Activated CD8-positive, alpha-beta T cell treated with anti-CD3 and anti-CD28 coated beads, Interleukin-2, amount 10 ng/mL, durations not matched to agents 7 days and 5 days (primary cell): Measurements from ENCODE around the gene TMEM237. TPM values are rescaled to one million over a fixed set of nuclear protein-coding genes. Genes with fewer than 3 reads are reported as not detected.
"Not testable (repeated sequence)": the region's sequence is repeated elsewhere in the genome, so short reads cannot be mapped to it uniquely, and the experiment has no call there.

Experiments used
- ATAC-seq: fragments of 150-1000 bp; cut with Tn5 transposase; one replicate; pipeline ENCODE4 v1.10.0; 2021; ENCODE audit warnings: moderate library complexity
- CTCF ChIA-PET: fragments of 350-600 bp; sonication (Branson Sonifier 250); formaldehyde crosslinking; loops from one replicate; lab custom pipeline; 2021; ENCODE audit warnings: antibody characterized with exemption; lab: Charles Lee
- POLR2A ChIA-PET: fragments of 350-600 bp; sonication (Branson Sonifier 250); formaldehyde crosslinking; loops from one replicate; lab custom pipeline; 2021; ENCODE audit warnings: antibody characterized with exemption; lab: Charles Lee
- DNase-seq: peaks from one replicate; pipeline ENCODE4 v3.0.0-alpha.2; 2020
- H3K27ac Mint-ChIP-seq: one replicate; pipeline ENCODE4 v1.8.0; 2021; ENCODE audit warnings: mild to moderate bottlenecking, mixed read lengths
- H3K27me3 Mint-ChIP-seq: one replicate; pipeline ENCODE4 v1.8.0; 2021; ENCODE audit warnings: low read depth, mixed read lengths
- H3K36me3 Mint-ChIP-seq: one replicate; pipeline ENCODE4 v1.8.0; 2021; ENCODE audit warnings: low read depth, mixed read lengths
- H3K4me1 Mint-ChIP-seq: one replicate; pipeline ENCODE4 v1.8.0; 2021; ENCODE audit warnings: low read depth, mixed read lengths
- H3K4me3 Mint-ChIP-seq: one replicate; pipeline ENCODE4 v1.8.0; 2021; ENCODE audit warnings: mild to moderate bottlenecking, mixed read lengths
- H3K9me3 Mint-ChIP-seq: one replicate; pipeline ENCODE4 v1.8.0; 2022; ENCODE audit warnings: mixed read lengths; ENCODE audit not compliant: insufficient read depth
- total RNA-seq, 2 experiments: library from RNA; stranded (reverse); gene quantifications; one replicate each; pipeline ENCODE4 v1.2.3, GENCODE V29; 2021

TMEM237 gene, protein sequence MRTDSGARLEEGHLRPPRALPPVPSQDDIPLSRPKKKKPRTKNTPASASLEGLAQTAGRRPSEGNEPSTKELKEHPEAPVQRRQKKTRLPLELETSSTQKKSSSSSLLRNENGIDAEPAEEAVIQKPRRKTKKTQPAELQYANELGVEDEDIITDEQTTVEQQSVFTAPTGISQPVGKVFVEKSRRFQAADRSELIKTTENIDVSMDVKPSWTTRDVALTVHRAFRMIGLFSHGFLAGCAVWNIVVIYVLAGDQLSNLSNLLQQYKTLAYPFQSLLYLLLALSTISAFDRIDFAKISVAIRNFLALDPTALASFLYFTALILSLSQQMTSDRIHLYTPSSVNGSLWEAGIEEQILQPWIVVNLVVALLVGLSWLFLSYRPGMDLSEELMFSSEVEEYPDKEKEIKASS
- 10 to 100 TPM; 24.0 TPM for total RNA-seq

- ChIA-PET CTCF (no interaction called here), POLR2A (interaction anchor here (0.9 to 1.5 kb wide), 6 partner anchors 15 to 410 kb away, joined by 3 to 12 read pairs (median 4); partner anchors contain the start of genes ALS2, CASP8, STRADB and TRAK2)
- H3K9me3 Mint-ChIP-seq = no peaks in the 10 kb centered on the region
- ATAC-seq (peak; percentile 62), DNase-seq (peak; percentile 63)
- peak within 1 kb of the TSS; percentile 95 for H3K27ac Mint-ChIP-seq
- peaks cover 23% of the 10 kb centered on the region for H3K4me1 Mint-ChIP-seq
- peaks cover 5% of the 10 kb centered on the region for H3K36me3 Mint-ChIP-seq
- H3K27me3 Mint-ChIP-seq = no peaks in the 10 kb centered on the region
- H3K4me3 Mint-ChIP-seq = peak within 1 kb of the TSS; percentile 86
Measured at GRCh38 chr2:201643216-201643890, at the start of gene TMEM237. Gene TMEM237, minus strand, starts transcription at chr2:201643503. Its CDS starts 103 bp downstream, at chr2:201643400.

- Mint-ChIP-seq H3K4me1 (no peaks in the 10 kb centered on the region), H3K27me3 (peaks cover 17% of the 10 kb centered on the region), H3K27ac (no peak overlapping the region), H3K36me3 (no peaks in the 10 kb centered on the region), H3K4me3 (no peak overlapping the region), H3K9me3 (no peaks in the 10 kb centered on the region)
- ChIA-PET POLR2A (interaction anchor here (0.7 kb wide), 1 partner anchor 30 kb away, joined by 3 read pairs; no protein-coding TSS in a partner anchor), CTCF (no interaction called here)
- DNase-seq (no peak), ATAC-seq (no peak)
Measured at GRCh38 chr2:201685156-201685555, 41.9 kb upstream of the TMEM237 start.

DNA sequence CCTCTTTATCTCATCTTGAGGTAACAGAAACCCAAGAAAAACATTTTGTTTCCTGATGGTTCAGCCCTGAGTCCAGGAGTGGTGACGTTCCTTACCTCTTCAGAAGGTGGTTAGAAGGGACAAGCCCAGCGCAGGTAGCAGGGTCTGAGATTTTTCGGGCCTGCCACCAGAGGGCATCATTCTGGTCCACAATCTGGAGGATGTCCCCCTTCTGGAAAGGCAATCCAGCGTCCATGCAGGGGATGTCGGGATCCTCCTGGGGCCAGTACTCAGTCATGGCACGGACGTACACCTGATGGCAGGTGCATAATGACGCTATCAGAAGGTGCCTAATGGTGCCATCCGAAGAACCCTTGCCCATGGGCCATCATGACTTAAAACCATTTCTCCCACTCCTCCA, 37.4 kb upstream of the TMEM237 start:
- POLR2A ChIA-PET = no interaction called here
- H3K36me3 Mint-ChIP-seq = no peaks in the 10 kb centered on the region
- no peaks in the 10 kb centered on the region for H3K9me3 Mint-ChIP-seq
- H3K4me3 Mint-ChIP-seq = no peak overlapping the region
- no peak overlapping the region for H3K27ac Mint-ChIP-seq
- CTCF ChIA-PET = no interaction called here
- DNase-seq = peak; percentile 31
- H3K4me1 Mint-ChIP-seq = no peaks in the 10 kb centered on the region
- H3K27me3 Mint-ChIP-seq = peaks cover 7% of the 10 kb centered on the region
- ATAC-seq = no peak

GRCh38 chr2:201678401-201678800, 35.1 kb upstream of the TMEM237 start:
- ATAC-seq = no peak
- CTCF ChIA-PET = no interaction called here
- DNase-seq = no peak
- H3K4me3 Mint-ChIP-seq = no peak overlapping the region
- peaks cover 11% of the 10 kb centered on the region for H3K27me3 Mint-ChIP-seq
- H3K27ac Mint-ChIP-seq = no peak overlapping the region
- no peaks in the 10 kb centered on the region for H3K9me3 Mint-ChIP-seq
- H3K36me3 Mint-ChIP-seq = no peaks in the 10 kb centered on the region
- POLR2A ChIA-PET = interaction anchor here (1.0 kb wide), 1 partner anchor 10 kb away, joined by 3 read pairs; no protein-coding TSS in a partner anchor
- H3K4me1 Mint-ChIP-seq = no peaks in the 10 kb centered on the region

DNA sequence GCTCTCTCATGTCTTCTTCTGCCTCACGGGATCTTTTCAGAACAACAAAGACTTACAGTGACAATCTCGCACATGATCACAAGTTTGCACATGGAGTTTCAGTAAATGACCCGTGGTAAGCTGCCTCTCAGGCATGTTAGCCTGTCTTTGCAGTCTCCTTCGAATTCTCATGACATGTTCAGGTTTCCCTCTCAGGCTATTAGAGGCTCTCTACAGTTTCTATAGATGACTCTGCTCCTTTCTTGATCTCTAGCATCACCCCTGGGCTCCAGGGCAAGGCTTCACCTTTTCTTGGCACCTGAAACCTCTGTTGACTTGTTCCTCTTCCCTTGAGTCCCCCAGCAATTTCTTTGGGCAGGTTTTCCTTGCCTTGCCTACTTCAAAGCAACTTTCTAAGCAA, 32.2 kb upstream of the TMEM237 start:
- Mint-ChIP-seq H3K27me3 (peaks cover 8% of the 10 kb centered on the region), H3K9me3 (no peaks in the 10 kb centered on the region), H3K4me1 (no peaks in the 10 kb centered on the region), H3K27ac (no peak overlapping the region), H3K4me3 (no peak overlapping the region), H3K36me3 (no peaks in the 10 kb centered on the region)
- ATAC-seq = no peak
- POLR2A ChIA-PET = no interaction called here
- CTCF ChIA-PET = no interaction called here
- no peak for DNase-seq

DNA sequence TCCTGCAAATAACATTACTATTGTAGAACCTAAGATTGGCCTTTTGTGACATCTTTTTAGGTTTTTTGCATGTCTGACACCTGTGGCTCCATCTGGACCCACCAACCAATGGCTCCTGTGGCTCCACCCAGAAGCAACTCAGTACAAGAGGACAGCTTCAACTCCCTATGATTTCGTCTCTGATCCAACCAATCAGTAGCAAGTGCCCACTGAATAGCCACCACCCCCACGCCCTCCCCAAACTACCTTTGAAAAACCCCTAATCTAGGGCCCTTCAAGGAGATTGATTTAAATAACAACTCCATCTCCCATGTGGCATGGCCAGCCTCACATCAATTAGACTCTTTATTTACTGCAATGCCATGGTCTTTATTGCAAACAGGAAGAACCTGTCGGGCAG, 31.5 kb upstream of the TMEM237 start:
- ATAC-seq (no peak), DNase-seq (no peak)
- no peaks in the 10 kb centered on the region for H3K9me3 Mint-ChIP-seq
- no peaks in the 10 kb centered on the region for H3K36me3 Mint-ChIP-seq
- no peak overlapping the region for H3K4me3 Mint-ChIP-seq
- no peak overlapping the region for H3K27ac Mint-ChIP-seq
- H3K27me3 Mint-ChIP-seq = peaks cover 8% of the 10 kb centered on the region
- CTCF ChIA-PET = interaction anchor here (1.1 kb wide), 1 partner anchor 186 kb away, joined by 3 read pairs; no protein-coding TSS in a partner anchor
- POLR2A ChIA-PET = no interaction called here
- no peaks in the 10 kb centered on the region for H3K4me1 Mint-ChIP-seq

GRCh38 chr2:201674298-201674697, 31.0 kb upstream of the TMEM237 start:
- H3K27ac Mint-ChIP-seq = no peak overlapping the region
- ATAC-seq (no peak), DNase-seq (no peak)
- H3K4me3 Mint-ChIP-seq = no peak overlapping the region
- no peaks in the 10 kb centered on the region for H3K4me1 Mint-ChIP-seq
- CTCF ChIA-PET = interaction anchor here (1.1 kb wide), 1 partner anchor 187 kb away, joined by 3 read pairs; no protein-coding TSS in a partner anchor
- POLR2A ChIA-PET = no interaction called here
- H3K36me3 Mint-ChIP-seq = no peaks in the 10 kb centered on the region
- peaks cover 8% of the 10 kb centered on the region for H3K27me3 Mint-ChIP-seq
- no peaks in the 10 kb centered on the region for H3K9me3 Mint-ChIP-seq

DNA sequence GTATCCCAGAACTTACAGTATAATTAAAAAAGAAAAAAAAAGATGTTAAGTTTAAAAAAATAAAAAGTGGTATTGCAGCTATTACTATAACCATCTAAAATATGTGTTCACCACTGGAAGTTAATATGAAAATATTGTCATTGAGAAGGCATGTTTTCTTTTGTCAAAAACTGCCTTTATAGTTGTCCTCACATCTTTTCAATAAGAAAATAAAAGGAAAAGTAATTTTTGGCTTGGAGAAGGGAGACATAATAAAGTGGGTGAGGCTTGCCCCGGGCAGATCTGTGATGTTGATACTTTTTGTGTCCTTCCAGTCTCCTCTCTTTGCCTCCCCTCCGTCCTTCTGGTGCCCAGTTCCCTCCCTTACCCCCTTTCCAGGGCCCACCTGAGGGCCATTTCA, 30.2 kb upstream of the TMEM237 start:
- H3K36me3 Mint-ChIP-seq = no peaks in the 10 kb centered on the region
- H3K9me3 Mint-ChIP-seq = no peaks in the 10 kb centered on the region
- no peak overlapping the region for H3K4me3 Mint-ChIP-seq
- DNase-seq (no peak), ATAC-seq (no peak)
- no peaks in the 10 kb centered on the region for H3K4me1 Mint-ChIP-seq
- H3K27ac Mint-ChIP-seq = no peak overlapping the region
- ChIA-PET POLR2A (no interaction called here), CTCF (no interaction called here)
- peaks cover 8% of the 10 kb centered on the region for H3K27me3 Mint-ChIP-seq

- H3K4me3 Mint-ChIP-seq, H3K36me3 Mint-ChIP-seq, DNase-seq, H3K9me3 Mint-ChIP-seq, H3K27me3 Mint-ChIP-seq, CTCF ChIA-PET, ATAC-seq, POLR2A ChIA-PET, H3K27ac Mint-ChIP-seq, H3K4me1 Mint-ChIP-seq: not testable (repeated sequence)
Measured at GRCh38 chr2:201671205-201671604, 27.9 kb upstream of the TMEM237 start.

GRCh38 chr2:201669865-201670264, 26.6 kb upstream of the TMEM237 start:
- no peak overlapping the region for H3K27ac Mint-ChIP-seq
- H3K4me3 Mint-ChIP-seq = no peak overlapping the region
- POLR2A ChIA-PET = no interaction called here
- no peaks in the 10 kb centered on the region for H3K36me3 Mint-ChIP-seq
- H3K4me1 Mint-ChIP-seq = no peaks in the 10 kb centered on the region
- no peaks in the 10 kb centered on the region for H3K9me3 Mint-ChIP-seq
- ATAC-seq (no peak), DNase-seq (no peak)
- CTCF ChIA-PET = no interaction called here
- H3K27me3 Mint-ChIP-seq = peaks cover 2% of the 10 kb centered on the region

GRCh38 chr2:201668402-201668910, 25.2 kb upstream of the TMEM237 start:
- peaks cover 7% of the 10 kb centered on the region for H3K27me3 Mint-ChIP-seq
- H3K27ac Mint-ChIP-seq = no peak overlapping the region
- no peaks in the 10 kb centered on the region for H3K4me1 Mint-ChIP-seq
- DNase-seq = no peak
- no peaks in the 10 kb centered on the region for H3K9me3 Mint-ChIP-seq
- POLR2A ChIA-PET = no interaction called here
- CTCF ChIA-PET = no interaction called here
- no peak overlapping the region for H3K4me3 Mint-ChIP-seq
- ATAC-seq = no peak
- no peaks in the 10 kb centered on the region for H3K36me3 Mint-ChIP-seq

DNA sequence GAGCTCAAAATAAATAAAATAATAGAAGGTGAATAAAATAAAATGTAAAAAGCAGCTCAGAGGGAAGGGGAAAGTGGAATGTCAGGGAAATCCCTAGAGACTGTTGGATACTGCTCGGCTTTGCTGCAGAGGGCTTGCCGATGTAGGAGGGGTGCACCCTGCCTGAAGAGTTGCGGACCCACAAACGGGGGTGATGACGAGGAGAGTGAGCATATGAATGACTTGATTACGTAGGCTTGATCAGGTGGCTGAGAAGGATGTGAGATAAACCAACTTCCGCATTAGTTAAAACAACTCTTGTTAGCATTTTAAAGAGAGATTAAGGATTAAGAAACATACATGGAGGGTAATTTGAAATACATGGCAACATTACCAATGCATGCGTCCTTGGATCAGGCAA, 21.0 kb upstream of the TMEM237 start:
- peaks cover 5% of the 10 kb centered on the region for H3K27me3 Mint-ChIP-seq
- ChIA-PET POLR2A (no interaction called here), CTCF (interaction anchor here (0.6 kb wide), 2 partner anchors 216 to 544 kb away, joined by 3 to 4 read pairs; no protein-coding TSS in a partner anchor)
- no peak overlapping the region for H3K27ac Mint-ChIP-seq
- no peak for DNase-seq
- no peak overlapping the region for H3K4me3 Mint-ChIP-seq
- H3K9me3 Mint-ChIP-seq = no peaks in the 10 kb centered on the region
- no peak for ATAC-seq
- H3K36me3 Mint-ChIP-seq = no peaks in the 10 kb centered on the region
- H3K4me1 Mint-ChIP-seq = no peaks in the 10 kb centered on the region
